HG02973 (cell line): ENCODE results near the gene PDE6A.
"Not testable (repeated sequence)": the region's sequence is repeated elsewhere in the genome, so short reads cannot be mapped to it uniquely, and the experiment has no call there.

ENCODE experiments used
- ATAC-seq: cut with Tn5 transposase; IDR thresholded peaks from one replicate; pipeline ENCODE4 v1.9.1; 2021; ENCODE audit warnings: moderate library complexity; ENCODE audit not compliant: unreplicated experiment

PDE6A gene

GRCh38 chr5:149869411-149869821, 75.2 kb downstream of the PDE6A start:
- no peak for ATAC-seq

- no peak for ATAC-seq
Observed at GRCh38 chr5:149865746-149866145, 78.8 kb downstream of the PDE6A start.

GRCh38 chr5:149863830-149864229, 80.8 kb downstream of the PDE6A start:
- no peak for ATAC-seq

GRCh38 chr5:149863176-149863575, 81.4 kb downstream of the PDE6A start:
- no peak for ATAC-seq

- ATAC-seq = peak; percentile 88
Observed at GRCh38 chr5:149860801-149861322, 83.7 kb downstream of the PDE6A start.

GRCh38 chr5:149859746-149860145, 84.8 kb downstream of the PDE6A start:
- no peak for ATAC-seq

GRCh38 chr5:149858481-149858880, 86.1 kb downstream of the PDE6A start:
- ATAC-seq = not testable (repeated sequence)

GRCh38 chr5:149857499-149857898, 87.1 kb downstream of the PDE6A start:
- no peak for ATAC-seq

- no peak for ATAC-seq
Observed at GRCh38 chr5:149855366-149855765, 89.2 kb downstream of the PDE6A start.

GRCh38 chr5:149854866-149855265, 89.7 kb downstream of the PDE6A start:
- ATAC-seq = no peak

GRCh38 chr5:149853701-149854100, 90.9 kb downstream of the PDE6A start:
- ATAC-seq = no peak

GRCh38 chr5:149853331-149853648, 91.3 kb downstream of the PDE6A start:
- ATAC-seq = no peak

- ATAC-seq = no peak
Observed at GRCh38 chr5:149852641-149853330, 91.8 kb downstream of the PDE6A start.

- ATAC-seq = no peak
Observed at GRCh38 chr5:149851211-149851610, 93.4 kb downstream of the PDE6A start.

GRCh38 chr5:149849966-149850910, 94.4 kb downstream of the PDE6A start:
- no peak for ATAC-seq

- ATAC-seq = no peak
Observed at GRCh38 chr5:149849280-149849965, 95.2 kb downstream of the PDE6A start.

GRCh38 chr5:149847611-149848010, 97.0 kb downstream of the PDE6A start:
- ATAC-seq = no peak

GRCh38 chr5:149846021-149846420, 98.6 kb downstream of the PDE6A start:
- ATAC-seq = no peak

- no peak for ATAC-seq
Observed at GRCh38 chr5:149845601-149846000, 99.0 kb downstream of the PDE6A start.

GRCh38 chr5:149841851-149842793, 102.5 kb downstream of the PDE6A start:
- ATAC-seq = no peak
